HL-60/S4 (cell line): ENCODE results near the gene OGDH.

Experiments
- in situ Hi-C: fragments of 300-500 bp; cut with MboI; formaldehyde crosslinking; loops from 2 replicates; pipeline ENCODE4 v1.14.3; 2022; ENCODE audit warnings: low sequenced_read_pairs

The OGDH gene

GRCh38 chr7:44580945-44581878 is 25.2 kb upstream of the OGDH start:
- in situ Hi-C loops = loop anchor here (10.0 to 25.0 kb wide), 2 partner anchors 356 to 554 kb away; no protein-coding TSS in a partner anchor

GRCh38 chr7:44581879-44582603 is 24.4 kb upstream of the OGDH start, which contains the start of gene TMED4:
TSS of gene TMED4 (minus strand) at chr7:44582231. CDS start at chr7:44582206, 25 bp downstream.
- in situ Hi-C loops = loop anchor here (10.0 to 25.0 kb wide), 2 partner anchors 355 to 553 kb away; no protein-coding TSS in a partner anchor

GRCh38 chr7:44583146-44583865 is 23.1 kb upstream of the OGDH start:
- in situ Hi-C loops = loop anchor here (10.0 to 25.0 kb wide), 2 partner anchors 354 to 551 kb away; no protein-coding TSS in a partner anchor

- in situ Hi-C loops = loop anchor here (10.0 to 25.0 kb wide), 2 partner anchors 349 to 547 kb away; no protein-coding TSS in a partner anchor
Measured at GRCh38 chr7:44587843-44588711, 18.4 kb upstream of the OGDH start.

- in situ Hi-C loops = loop anchor here (25.0 kb wide), 1 partner anchor 346 kb away; no protein-coding TSS in a partner anchor
Measured at GRCh38 chr7:44590910-44591309, 15.5 kb upstream of the OGDH start.

- in situ Hi-C loops = loop anchor here (25.0 kb wide), 1 partner anchor 341 kb away; no protein-coding TSS in a partner anchor
Measured at GRCh38 chr7:44595934-44596635, 10.3 kb upstream of the OGDH start.

- in situ Hi-C loops = loop anchor here (25.0 kb wide), 1 partner anchor 340 kb away; no protein-coding TSS in a partner anchor
Measured at GRCh38 chr7:44597181-44597580, 9.2 kb upstream of the OGDH start.

GRCh38 chr7:44599222-44599621 is 7.2 kb upstream of the OGDH start:
- in situ Hi-C loops = loop anchor here (25.0 kb wide), 1 partner anchor 338 kb away; no protein-coding TSS in a partner anchor

GRCh38 chr7:44602576-44602910 is 3.9 kb upstream of the OGDH start:
- in situ Hi-C loops = no loop called here

GRCh38 chr7:44603193-44603592 is 3.2 kb upstream of the OGDH start:
- in situ Hi-C loops = no loop called here

GRCh38 chr7:44604941-44605340 is 1.5 kb upstream of the OGDH start:
- in situ Hi-C loops = no loop called here

- in situ Hi-C loops = no loop called here
Measured at GRCh38 chr7:44607141-44608068, 978 bp downstream of the OGDH start.

- in situ Hi-C loops = no loop called here
Measured at GRCh38 chr7:44608916-44609648, 2.7 kb downstream of the OGDH start.

GRCh38 chr7:44609829-44610228 is 3.4 kb downstream of the OGDH start:
- in situ Hi-C loops = no loop called here

- in situ Hi-C loops = no loop called here
Measured at GRCh38 chr7:44615149-44615611, 8.8 kb downstream of the OGDH start.

GRCh38 chr7:44615793-44616192 is 9.4 kb downstream of the OGDH start:
- in situ Hi-C loops = no loop called here

GRCh38 chr7:44616545-44616944 is 10.1 kb downstream of the OGDH start:
- in situ Hi-C loops = no loop called here
